ENCODE measurements around the gene TBC1D5. TPM values are rescaled to one million over a fixed set of nuclear protein-coding genes. Genes with fewer than 3 reads are reported as not detected.

The TBC1D5 gene
- total and polyA plus RNA-seq, 2 of the 8 experiments (the other 6 are each of a cell fraction or from before 2014, with no cell fraction given), result 11.0 to 22.9 TPM

DNA sequence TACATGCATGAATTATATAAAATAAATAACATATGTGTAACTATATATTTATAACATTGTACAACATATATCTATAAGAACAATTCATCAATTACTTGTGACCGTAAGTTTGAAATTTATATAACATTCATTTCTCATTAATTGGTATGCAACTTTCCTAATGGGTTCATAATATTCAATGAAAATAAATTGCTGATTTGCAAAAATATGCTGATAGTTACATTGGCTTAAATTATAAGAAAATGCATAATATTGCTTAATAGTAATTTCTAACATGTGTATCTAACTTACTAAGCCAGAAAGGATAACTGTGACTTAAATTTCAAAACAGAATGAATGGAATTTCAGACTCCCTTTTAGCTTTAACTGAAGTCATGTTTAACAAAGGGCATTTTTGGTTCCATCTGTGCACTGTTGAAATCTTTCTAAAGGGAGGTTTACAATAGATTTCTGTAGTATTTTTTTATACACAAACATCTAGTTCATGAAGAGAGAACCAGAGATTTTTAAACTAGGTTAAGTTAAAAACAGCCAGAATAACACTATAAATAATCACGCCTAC, 310.9 kb downstream of the TBC1D5 start (continued):
- no peak for TF ChIP-seq SP1 (IDR thresholded peaks at IDR 0.05; ENCODE audit: low read depth, low read length)
- no peak for TF ChIP-seq BRCA1 (IDR thresholded peaks at IDR 0.05; ENCODE audit: low read depth, low read length)
- TF ChIP-seq RXRA (IDR thresholded peaks at IDR 0.05; ENCODE audit: insufficient read depth, low read depth, low read length), result no peak
- no peak for TF ChIP-seq PHF8 (conservative IDR thresholded peaks at IDR 0.05; ENCODE audit: low read depth, low read length)
- no peak for TF ChIP-seq ZNF274 (IDR thresholded peaks at IDR 0.05; ENCODE audit: borderline replicate concordance, extremely low read depth, low read length)
